HUES64 (cell line): ENCODE data around the gene PTPRN2.

ENCODE experiments used
- H3K27ac ChIP-seq: 2 replicates; pipeline ENCODE4 v1.7.0; 2013; ENCODE audit warnings: low read depth, low read length, inconsistent platforms
- H3K27me3 ChIP-seq: 2 replicates; pipeline ENCODE4 v1.6.1; 2013; ENCODE audit warnings: mild to moderate bottlenecking, low read length; ENCODE audit not compliant: insufficient read depth
- H3K36me3 ChIP-seq: 2 replicates; pipeline ENCODE4 v1.6.1; 2013; ENCODE audit warnings: mild to moderate bottlenecking, low read length; ENCODE audit not compliant: insufficient read depth
- H3K4me1 ChIP-seq: 2 replicates; pipeline ENCODE4 v1.6.1; 2013; ENCODE audit warnings: mild to moderate bottlenecking, low read length, moderate library complexity; ENCODE audit not compliant: insufficient read depth
- H3K4me3 ChIP-seq: 2 replicates; pipeline ENCODE4 v1.5.1; 2013; ENCODE audit warnings: mild to moderate bottlenecking, low read length, moderate library complexity
- H3K9ac ChIP-seq: 2 replicates; pipeline ENCODE4 v1.6.1; 2013; ENCODE audit warnings: mild to moderate bottlenecking, low read depth, low read length
- H3K9me3 ChIP-seq: 2 replicates; pipeline ENCODE4 v1.6.1; 2013; ENCODE audit warnings: low read depth, low read length; ENCODE audit not compliant: insufficient read depth
- WGBS: fragments of 150-250, 120-280 bp; methylation state at CpG from one replicate; pipeline ENCODE4 v1.1.7; 2013; ENCODE audit warnings: missing lambda C conversion rate; 5-methylcytosine and 5-hydroxymethylcytosine counted together

The PTPRN2 gene

GRCh38 chr7:157679607-157680006, 908.0 kb downstream of the PTPRN2 start:
- 68% methylated on average over 9 of the region's 9 CpGs for WGBS
- Histone ChIP-seq H3K27me3 (peaks cover 57% of the 10 kb centered on the region), H3K36me3 (no peaks in the 10 kb centered on the region), H3K9me3 (peaks cover 93% of the 10 kb centered on the region), H3K4me1 (no peaks in the 10 kb centered on the region), H3K9ac (no peak overlapping the region), H3K27ac (no peak overlapping the region), H3K4me3 (no peak overlapping the region)

- H3K9me3 ChIP-seq, result peaks cover 96% of the 10 kb centered on the region
- H3K4me3 ChIP-seq, result no peak overlapping the region
- peaks cover 51% of the 10 kb centered on the region for H3K27me3 ChIP-seq
- no peak overlapping the region for H3K27ac ChIP-seq
- no peaks in the 10 kb centered on the region for H3K36me3 ChIP-seq
- H3K9ac ChIP-seq, result no peak overlapping the region
- H3K4me1 ChIP-seq, result no peaks in the 10 kb centered on the region
- WGBS, result 78% methylated on average over 9 of the region's 9 CpGs
Measured at GRCh38 chr7:157678501-157678900, 909.1 kb downstream of the PTPRN2 start.

- no peaks in the 10 kb centered on the region for H3K4me1 ChIP-seq
- no peaks in the 10 kb centered on the region for H3K36me3 ChIP-seq
- H3K4me3 ChIP-seq, result no peak overlapping the region
- H3K9me3 ChIP-seq, result peaks cover 95% of the 10 kb centered on the region
- H3K27me3 ChIP-seq, result peaks cover 32% of the 10 kb centered on the region; the same call in 1 of the 2 replicates
- WGBS, result 81% methylated on average over 18 of the region's 19 CpGs
- H3K27ac ChIP-seq, result no peak overlapping the region
- no peak overlapping the region for H3K9ac ChIP-seq
Measured at GRCh38 chr7:157676456-157677255, 911.0 kb downstream of the PTPRN2 start.

- H3K27me3 ChIP-seq, result peaks cover 26% of the 10 kb centered on the region; the same call in 1 of the 2 replicates
- 84% methylated on average over 11 of the region's 11 CpGs for WGBS
- no peak overlapping the region for H3K9ac ChIP-seq
- H3K9me3 ChIP-seq, result peaks cover 94% of the 10 kb centered on the region
- H3K4me3 ChIP-seq, result no peak overlapping the region
- H3K36me3 ChIP-seq, result no peaks in the 10 kb centered on the region
- no peak overlapping the region for H3K27ac ChIP-seq
- no peaks in the 10 kb centered on the region for H3K4me1 ChIP-seq
Measured at GRCh38 chr7:157676001-157676400, 911.6 kb downstream of the PTPRN2 start.

GRCh38 chr7:157675427-157675927, 912.1 kb downstream of the PTPRN2 start:
- Histone ChIP-seq H3K4me1 (no peaks in the 10 kb centered on the region), H3K27me3 (peaks cover 20% of the 10 kb centered on the region; the same call in 1 of the 2 replicates), H3K9ac (no peak overlapping the region), H3K4me3 (no peak overlapping the region), H3K9me3 (peaks cover 91% of the 10 kb centered on the region), H3K36me3 (no peaks in the 10 kb centered on the region), H3K27ac (no peak overlapping the region)
- WGBS, result 94% methylated on average over 21 of the region's 21 CpGs

- Histone ChIP-seq H3K4me1 (no peaks in the 10 kb centered on the region), H3K36me3 (no peaks in the 10 kb centered on the region), H3K4me3 (no peak overlapping the region), H3K9me3 (peaks cover 92% of the 10 kb centered on the region), H3K9ac (no peak overlapping the region), H3K27me3 (peaks cover 15% of the 10 kb centered on the region; the same call in 1 of the 2 replicates), H3K27ac (no peak overlapping the region)
- WGBS, result 91% methylated on average over 30 of the region's 30 CpGs
Measured at GRCh38 chr7:157674715-157675426, 912.8 kb downstream of the PTPRN2 start.

GRCh38 chr7:157674027-157674714, 913.5 kb downstream of the PTPRN2 start:
- no peak overlapping the region for H3K27ac ChIP-seq
- WGBS, result 87% methylated on average over 28 of the region's 28 CpGs
- no peak overlapping the region for H3K4me3 ChIP-seq
- peaks cover 11% of the 10 kb centered on the region; the same call in 1 of the 2 replicates for H3K27me3 ChIP-seq
- H3K9me3 ChIP-seq, result peaks cover 92% of the 10 kb centered on the region
- H3K4me1 ChIP-seq, result no peaks in the 10 kb centered on the region
- H3K9ac ChIP-seq, result no peak overlapping the region
- H3K36me3 ChIP-seq, result no peaks in the 10 kb centered on the region

- Histone ChIP-seq H3K36me3 (no peaks in the 10 kb centered on the region), H3K9ac (no peak overlapping the region), H3K27me3 (peaks cover 5% of the 10 kb centered on the region; the same call in 1 of the 2 replicates), H3K4me1 (no peaks in the 10 kb centered on the region), H3K4me3 (no peak overlapping the region), H3K27ac (no peak overlapping the region), H3K9me3 (peaks cover 92% of the 10 kb centered on the region)
- WGBS, result 80% methylated on average over 14 of the region's 14 CpGs
Measured at GRCh38 chr7:157673573-157673972, 914.0 kb downstream of the PTPRN2 start.

- H3K27ac ChIP-seq, result no peak overlapping the region
- no peaks in the 10 kb centered on the region for H3K27me3 ChIP-seq
- H3K9ac ChIP-seq, result no peak overlapping the region
- no peak overlapping the region for H3K4me3 ChIP-seq
- no peaks in the 10 kb centered on the region for H3K36me3 ChIP-seq
- 83% methylated on average over 39 of the region's 39 CpGs for WGBS
- H3K4me1 ChIP-seq, result no peaks in the 10 kb centered on the region
- peaks cover 89% of the 10 kb centered on the region for H3K9me3 ChIP-seq
Measured at GRCh38 chr7:157671358-157672255, 916.0 kb downstream of the PTPRN2 start.
